HL-60/S4 (cell line): ENCODE measurements around the gene METTL13.

ENCODE experiments used
- in situ Hi-C: fragments of 300-500 bp; cut with MboI; formaldehyde crosslinking; loops from 2 replicates; pipeline ENCODE4 v1.14.3; 2022; ENCODE audit warnings: low sequenced_read_pairs

METTL13 gene

GRCh38 chr1:171800851-171801250 is 19.4 kb downstream of the METTL13 start:
- in situ Hi-C loops = no loop called here

DNA sequence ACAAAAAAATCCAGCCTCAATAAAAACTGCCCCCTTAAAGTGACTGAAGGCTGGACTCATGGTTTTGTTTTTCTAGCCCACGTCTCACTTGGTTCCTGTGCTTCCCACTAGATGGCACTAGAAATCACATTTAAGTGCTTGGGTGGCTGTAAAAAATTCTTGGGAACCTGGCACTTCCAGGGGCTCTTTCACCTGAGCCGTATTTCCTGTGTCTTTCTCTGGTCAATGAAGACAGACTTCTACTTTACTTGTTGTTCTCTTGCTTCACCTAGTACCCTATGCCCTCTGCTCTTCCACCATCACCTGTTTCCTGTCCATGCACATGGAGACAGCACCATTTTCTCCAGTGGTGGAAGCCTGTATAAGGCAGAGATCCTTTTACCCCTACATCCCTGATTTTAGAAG is 20.0 kb downstream of the METTL13 start:
- in situ Hi-C loops = no loop called here

GRCh38 chr1:171802207-171802606 is 20.7 kb downstream of the METTL13 start:
- in situ Hi-C loops = no loop called here

- in situ Hi-C loops = no loop called here
Observed at GRCh38 chr1:171803045-171803444, 21.6 kb downstream of the METTL13 start.

DNA sequence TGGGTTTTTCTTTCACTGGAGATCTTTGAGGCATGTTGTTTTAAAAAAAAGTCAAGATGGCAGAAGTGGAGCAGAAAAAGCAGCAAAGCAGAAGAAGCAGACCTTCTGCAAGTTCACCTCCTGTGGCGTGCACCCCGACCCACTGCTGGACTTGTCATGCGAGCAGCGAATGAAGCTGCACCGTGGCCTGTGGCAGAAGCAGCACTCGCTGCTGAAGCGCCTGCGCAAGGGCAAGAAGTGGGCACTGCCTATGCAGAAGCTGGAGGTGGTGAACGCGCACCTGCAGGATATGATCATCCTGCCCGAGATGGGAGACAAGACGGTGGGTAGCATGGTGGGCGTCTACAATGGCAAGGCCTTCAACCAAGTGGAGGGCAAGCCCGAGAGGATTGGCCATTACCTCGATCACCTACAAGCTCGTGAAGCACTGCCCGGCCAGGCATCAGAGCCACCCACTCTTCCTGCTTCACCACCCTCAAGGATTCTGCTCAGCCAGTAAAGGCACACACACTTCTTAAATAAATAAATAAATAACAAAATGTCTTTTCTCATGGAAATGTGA is 22.1 kb downstream of the METTL13 start:
- in situ Hi-C loops = no loop called here

DNA sequence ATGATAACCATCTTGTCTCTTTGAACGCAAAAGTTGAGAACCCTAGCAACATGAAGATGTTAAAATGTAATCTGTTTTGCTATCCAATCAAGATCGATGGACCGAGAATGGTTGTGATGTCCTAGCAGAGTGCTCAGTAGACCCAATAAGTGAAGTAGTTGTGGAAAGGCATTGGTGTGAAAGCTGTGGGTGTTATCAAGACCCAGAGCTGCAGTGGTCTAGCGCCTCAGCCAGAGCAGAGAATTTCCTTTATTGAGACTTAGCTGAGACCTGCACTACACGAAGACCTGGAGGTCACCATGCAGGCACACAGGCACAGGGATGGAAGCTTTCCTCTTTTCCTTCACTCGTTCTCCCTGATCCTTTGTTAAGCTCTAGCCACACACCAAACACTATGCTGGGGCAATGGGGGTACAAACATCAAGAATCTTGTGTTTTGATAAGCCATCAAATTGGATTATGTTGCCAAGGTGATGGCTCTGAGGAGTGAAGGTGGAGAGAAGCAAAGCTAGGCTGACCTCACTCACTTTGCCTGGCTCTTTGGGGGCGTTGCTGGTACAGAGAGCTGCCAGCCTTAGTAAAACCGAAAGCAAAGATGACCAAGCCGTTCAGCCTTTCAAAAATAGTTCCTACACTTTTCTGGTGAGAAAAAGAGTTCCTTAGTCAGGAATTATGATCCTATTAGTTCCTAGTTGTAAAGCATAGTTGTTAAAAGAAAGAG is 24.1 kb downstream of the METTL13 start:
- in situ Hi-C loops = no loop called here

GRCh38 chr1:171807556-171807955 is 26.1 kb downstream of the METTL13 start:
- in situ Hi-C loops = no loop called here

- in situ Hi-C loops = no loop called here
Observed at GRCh38 chr1:171809834-171810233, 28.4 kb downstream of the METTL13 start.

DNA sequence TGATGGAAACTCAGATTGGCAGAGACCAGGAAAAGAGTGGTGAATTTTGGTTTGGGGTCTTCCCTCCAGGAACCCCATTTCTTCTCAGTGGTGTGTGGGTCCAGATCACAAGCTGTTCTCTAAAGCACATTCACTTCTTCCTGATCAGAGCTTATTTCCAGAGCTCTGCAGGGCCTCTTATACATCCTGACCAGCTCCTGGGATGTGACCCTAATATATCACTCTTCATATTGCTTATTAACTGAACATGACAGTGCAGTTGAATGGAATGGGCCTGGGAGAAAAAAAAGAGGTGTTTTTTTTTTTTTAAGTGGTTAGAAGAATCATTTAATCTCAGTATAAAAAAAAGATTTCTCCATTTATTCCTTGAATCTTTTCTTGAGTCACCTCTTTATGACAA is 30.2 kb downstream of the METTL13 start:
- in situ Hi-C loops = no loop called here

DNA sequence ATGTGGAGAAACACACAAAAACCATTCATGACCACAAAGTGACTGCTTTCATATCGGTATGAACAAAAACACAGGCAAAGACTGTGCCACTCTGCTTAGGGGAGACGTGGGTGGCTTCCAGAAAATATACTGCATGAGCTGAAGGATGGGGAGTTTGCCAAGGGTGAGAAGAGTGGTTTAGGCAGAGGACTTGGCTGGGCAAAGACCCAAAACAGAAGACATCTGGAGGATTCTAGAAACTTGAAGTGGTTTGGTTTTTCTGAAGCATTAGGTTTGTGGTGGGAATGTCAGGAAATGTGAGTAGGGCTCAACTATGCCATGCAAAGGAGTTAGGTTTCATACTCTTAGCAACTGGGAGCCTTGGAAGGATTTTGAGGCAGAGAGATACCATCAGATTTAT is 33.2 kb downstream of the METTL13 start:
- in situ Hi-C loops = no loop called here

DNA sequence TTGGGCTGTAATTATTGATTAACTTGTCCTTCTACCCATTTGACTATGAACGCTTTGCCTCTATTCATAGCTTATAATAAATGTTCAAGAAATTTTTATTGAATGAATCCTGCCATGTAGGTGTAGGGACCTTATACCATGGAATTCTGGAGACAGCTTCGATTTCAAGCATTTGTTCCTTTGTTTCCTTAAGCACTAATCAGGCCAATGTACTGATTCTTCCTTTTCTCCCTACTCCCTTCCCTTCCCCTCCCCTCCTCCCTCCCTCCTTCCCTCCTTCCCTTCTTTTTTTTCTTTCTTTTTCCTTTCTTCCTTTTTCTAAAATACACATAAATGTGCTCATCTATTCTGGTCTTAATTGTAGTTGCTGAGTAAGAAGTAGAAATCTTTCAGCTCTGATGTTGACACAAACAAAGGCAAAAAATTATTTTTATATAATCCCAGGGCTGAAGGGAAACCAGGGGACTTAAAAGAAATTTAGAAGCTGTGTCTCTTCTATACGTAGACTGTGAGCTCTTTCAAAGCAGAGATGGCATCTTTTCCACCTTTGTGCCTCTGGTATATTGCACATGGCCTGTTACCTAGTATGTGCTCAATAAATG is 34.9 kb downstream of the METTL13 start:
- in situ Hi-C loops = no loop called here

GRCh38 chr1:171817511-171818265 is 36.2 kb downstream of the METTL13 start:
- in situ Hi-C loops = no loop called here

GRCh38 chr1:171819946-171820345 is 38.5 kb downstream of the METTL13 start:
- in situ Hi-C loops = no loop called here

DNA sequence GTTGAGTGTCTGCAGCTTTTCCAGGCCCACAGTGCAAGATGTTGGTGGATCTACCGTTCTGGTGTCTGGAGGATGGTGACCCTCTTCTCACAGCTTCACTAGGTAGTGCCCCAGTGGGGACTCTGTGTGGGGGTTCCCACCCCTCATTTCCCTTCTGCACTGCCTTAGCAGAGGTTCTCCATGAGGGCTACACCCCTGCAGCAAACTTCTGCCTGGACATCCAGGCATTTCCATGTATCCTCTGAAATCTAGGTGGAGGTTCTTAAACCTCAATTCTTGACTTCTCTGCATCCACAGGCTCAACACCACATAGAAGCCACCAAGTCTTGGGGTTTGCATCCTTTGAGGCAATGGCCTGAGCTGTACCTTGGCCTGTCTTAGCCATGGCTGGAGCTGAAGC is 45.5 kb downstream of the METTL13 start:
- in situ Hi-C loops = no loop called here

GRCh38 chr1:171828794-171829193 is 47.3 kb downstream of the METTL13 start:
- in situ Hi-C loops = no loop called here

DNA sequence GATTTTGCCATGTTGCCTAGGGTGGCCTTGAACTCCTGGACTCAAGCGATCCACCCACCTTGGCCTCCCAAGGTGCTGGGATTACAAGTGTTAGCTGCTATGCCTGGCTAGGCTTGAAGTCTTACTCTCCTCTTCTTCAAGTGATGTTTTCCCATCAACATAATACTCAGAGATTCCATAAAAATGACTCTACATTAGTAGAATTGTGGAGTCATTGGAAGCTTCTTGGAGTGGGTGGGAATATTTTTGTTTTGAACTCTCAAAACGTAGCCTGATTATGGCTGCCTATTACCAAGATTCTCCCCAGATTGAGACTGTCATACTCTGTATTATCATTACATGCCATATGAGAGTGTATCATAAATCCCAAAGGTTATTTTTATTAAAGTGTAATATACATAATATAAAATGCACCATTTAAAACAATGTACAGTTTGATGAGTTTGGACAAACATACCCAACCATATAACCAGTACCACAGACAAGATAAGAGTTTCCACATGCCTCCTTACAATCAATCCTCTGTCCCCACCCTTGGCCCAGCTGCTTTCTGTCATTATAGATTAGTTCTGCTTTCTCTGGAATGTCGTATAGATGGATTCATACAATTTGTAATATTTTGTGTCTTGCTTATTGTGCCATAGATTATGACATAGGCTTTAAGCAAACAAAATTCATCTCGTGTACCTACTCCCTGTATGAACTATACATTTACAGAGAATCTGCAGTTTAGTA is 51.8 kb downstream of the METTL13 start:
- in situ Hi-C loops = no loop called here

GRCh38 chr1:171834821-171835220 is 53.4 kb downstream of the METTL13 start:
- in situ Hi-C loops = no loop called here

GRCh38 chr1:171835891-171836290 is 54.4 kb downstream of the METTL13 start:
- in situ Hi-C loops = no loop called here

DNA sequence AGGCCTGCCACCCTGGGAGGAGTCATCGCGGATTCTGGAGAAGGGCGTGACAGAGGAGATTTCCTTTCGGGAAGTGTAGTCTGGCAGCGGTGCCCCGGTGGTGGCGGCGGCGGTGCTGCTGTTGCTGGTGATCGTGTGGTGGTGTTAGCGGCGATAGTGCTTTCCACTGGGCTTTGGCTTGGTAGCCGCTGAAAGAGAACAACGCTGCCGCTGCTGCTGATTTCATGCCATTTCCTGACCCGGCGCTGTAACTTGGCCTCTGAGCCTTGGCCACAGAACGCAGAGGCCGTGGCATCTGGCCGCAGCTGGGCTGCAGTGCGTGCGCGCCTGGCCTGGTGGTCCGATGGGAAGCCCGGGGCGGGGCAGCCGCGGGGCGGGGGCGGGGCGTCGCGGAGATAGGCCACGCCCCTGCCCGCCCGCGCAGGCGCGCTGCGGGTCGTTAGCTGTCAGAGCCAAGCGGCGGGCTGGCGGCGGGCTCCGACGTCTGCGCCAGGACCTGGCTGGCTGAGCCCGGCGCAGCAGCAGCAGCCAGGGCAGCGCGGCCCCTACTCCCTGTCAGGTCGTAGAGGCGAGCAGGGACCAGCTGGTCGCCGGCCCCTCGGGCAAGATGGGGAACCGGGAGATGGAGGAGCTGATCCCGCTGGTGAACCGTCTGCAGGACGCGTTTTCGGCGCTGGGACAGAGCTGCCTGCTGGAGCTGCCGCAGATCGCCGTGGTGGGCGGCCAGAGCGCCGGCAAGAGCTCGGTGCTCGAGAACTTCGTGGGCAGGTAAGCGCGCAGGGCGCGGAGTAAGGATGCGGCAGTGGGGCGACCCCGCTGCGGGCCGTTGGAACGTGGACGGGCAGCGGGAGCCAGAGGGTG is 59.8 kb downstream of the METTL13 start, which contains the start of gene DNM3:
Gene DNM3 (plus strand): TSS at position 449 of the 861 bp plus-strand sequence. CDS start 159 bp downstream, at position 608.
- in situ Hi-C loops = no loop called here
